ENCODE results near the gene RPRD1B.

Gene RPRD1B

GRCh38 chr20:38066969-38067716, 33.6 kb downstream of the RPRD1B start:
- DNase-seq (ENCODE audit: low spot score): no peak
- TF ChIP-seq, protein P1, sequence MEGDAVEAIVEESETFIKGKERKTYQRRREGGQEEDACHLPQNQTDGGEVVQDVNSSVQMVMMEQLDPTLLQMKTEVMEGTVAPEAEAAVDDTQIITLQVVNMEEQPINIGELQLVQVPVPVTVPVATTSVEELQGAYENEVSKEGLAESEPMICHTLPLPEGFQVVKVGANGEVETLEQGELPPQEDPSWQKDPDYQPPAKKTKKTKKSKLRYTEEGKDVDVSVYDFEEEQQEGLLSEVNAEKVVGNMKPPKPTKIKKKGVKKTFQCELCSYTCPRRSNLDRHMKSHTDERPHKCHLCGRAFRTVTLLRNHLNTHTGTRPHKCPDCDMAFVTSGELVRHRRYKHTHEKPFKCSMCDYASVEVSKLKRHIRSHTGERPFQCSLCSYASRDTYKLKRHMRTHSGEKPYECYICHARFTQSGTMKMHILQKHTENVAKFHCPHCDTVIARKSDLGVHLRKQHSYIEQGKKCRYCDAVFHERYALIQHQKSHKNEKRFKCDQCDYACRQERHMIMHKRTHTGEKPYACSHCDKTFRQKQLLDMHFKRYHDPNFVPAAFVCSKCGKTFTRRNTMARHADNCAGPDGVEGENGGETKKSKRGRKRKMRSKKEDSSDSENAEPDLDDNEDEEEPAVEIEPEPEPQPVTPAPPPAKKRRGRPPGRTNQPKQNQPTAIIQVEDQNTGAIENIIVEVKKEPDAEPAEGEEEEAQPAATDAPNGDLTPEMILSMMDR (IDR thresholded peaks at IDR 0.05; ENCODE audit: extremely low read depth, missing control alignments): no peak

DNA sequence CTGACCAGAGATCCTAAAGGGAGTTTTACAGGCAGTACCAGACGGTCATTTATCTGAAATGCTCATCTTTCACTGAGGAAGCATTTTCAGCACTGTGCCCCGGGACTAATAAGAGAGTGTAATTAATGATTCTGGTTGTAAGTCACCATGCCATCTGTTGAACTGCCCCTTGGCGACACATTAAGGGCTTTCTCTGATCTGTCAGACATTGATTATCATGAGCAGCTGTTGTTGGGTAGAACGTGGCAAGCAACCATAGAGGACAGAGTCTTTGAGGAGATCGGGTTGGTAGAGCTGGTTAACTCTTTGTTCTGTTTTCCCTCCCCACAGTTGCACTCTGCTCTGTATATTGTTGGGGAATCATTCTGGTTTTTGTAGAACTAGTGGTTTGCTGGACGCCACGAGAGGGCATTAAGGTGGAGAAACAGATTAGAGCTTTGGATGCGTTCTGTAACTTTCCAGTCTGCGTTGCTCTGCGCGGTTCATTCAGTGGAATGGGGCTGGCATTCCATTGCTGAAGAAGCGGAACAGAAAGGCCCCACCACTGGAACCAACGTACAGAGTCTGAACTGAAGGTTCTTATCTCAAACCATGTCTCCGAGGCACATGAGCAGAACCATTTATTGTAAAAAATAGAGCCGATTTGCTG, 34.3 kb downstream of the RPRD1B start:
- TF ChIP-seq, protein P1 (IDR thresholded peaks at IDR 0.05; ENCODE audit: extremely low read depth, missing control alignments): no peak

DNA sequence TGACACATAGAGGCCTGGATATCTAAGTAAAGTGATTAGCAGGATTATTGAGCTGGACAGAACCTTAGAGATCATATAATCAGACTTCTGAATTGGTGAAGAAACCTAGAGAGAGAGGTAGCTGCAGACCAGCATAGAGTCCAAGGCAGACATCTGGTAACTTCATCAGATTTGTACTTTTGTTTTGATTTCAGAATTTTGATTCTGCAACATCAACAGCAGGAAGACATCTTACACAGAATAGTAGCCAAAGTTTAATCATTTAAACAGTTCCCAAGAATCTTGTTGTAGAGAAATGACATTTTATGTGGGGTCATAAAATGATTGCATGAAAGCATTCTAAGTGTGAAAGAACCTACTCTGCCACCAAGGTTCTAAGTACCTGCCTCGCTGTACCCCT, 39.4 kb downstream of the RPRD1B start:
- DNase-seq (ENCODE audit: low spot score): no peak

More for the DNA sequence above, 34.3 kb downstream of the RPRD1B start:
- no peak for DNase-seq (ENCODE audit: low spot score)

GRCh38 chr20:38073307-38074071, 39.9 kb downstream of the RPRD1B start:
- peak; percentile 46 for DNase-seq (ENCODE audit: low spot score)
- TF ChIP-seq, protein P1 (IDR thresholded peaks at IDR 0.05; ENCODE audit: extremely low read depth, missing control alignments): peak; percentile 20

More for the DNA sequence above, 39.4 kb downstream of the RPRD1B start:
- TF ChIP-seq, protein P1 (IDR thresholded peaks at IDR 0.05; ENCODE audit: extremely low read depth, missing control alignments): no peak

GRCh38 chr20:38075161-38075998, 41.8 kb downstream of the RPRD1B start:
- DNase-seq (ENCODE audit: low spot score): no peak
- TF ChIP-seq, protein P1 (IDR thresholded peaks at IDR 0.05; ENCODE audit: extremely low read depth, missing control alignments): no peak

DNA sequence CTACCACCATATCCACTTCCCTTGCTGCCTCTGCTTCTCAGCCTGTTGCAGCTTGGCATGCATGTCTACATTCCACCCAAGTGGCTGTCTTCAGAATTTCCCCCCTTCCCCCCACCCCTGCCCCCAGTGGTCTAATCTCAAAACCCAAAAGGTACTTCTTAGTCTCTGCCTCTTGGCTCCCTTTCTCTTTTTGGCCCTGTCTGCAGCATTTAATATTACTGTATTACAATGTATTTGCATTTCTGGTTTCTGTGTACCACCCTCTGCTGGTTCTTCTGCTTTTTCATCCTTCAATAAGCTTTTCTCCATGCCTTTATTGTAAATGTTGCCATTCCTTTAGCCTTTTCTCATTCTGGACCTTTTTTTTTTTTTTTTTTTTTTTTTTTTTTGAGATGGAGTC, 43.0 kb downstream of the RPRD1B start:
- peak; percentile 14 for DNase-seq (ENCODE audit: low spot score)

More for the DNA sequence above, 43.0 kb downstream of the RPRD1B start:
- TF ChIP-seq, protein P1 (IDR thresholded peaks at IDR 0.05; ENCODE audit: extremely low read depth, missing control alignments): no peak
